HepG2 (cell line): ENCODE data around the gene ZFPM1. TPM values are rescaled to one million over a fixed set of nuclear protein-coding genes. Genes with fewer than 3 reads are reported as not detected.
A peak's percentile ranks its signal among the peaks of the same experiment; 100 is the strongest.

ENCODE experiments used
- BCL3 ChIP-seq: sonication (generic); formaldehyde crosslinking; IDR thresholded peaks from 2 replicates; pipeline ENCODE4 v1.5.1; 2020; ENCODE audit warnings: mild to moderate bottlenecking, missing genetic modification reagents, moderate library complexity
- DRAP1 ChIP-seq: IDR thresholded peaks from 2 replicates; pipeline ENCODE4 v1.6.1; 2016; ENCODE audit warnings: missing genetic modification reagents, missing compliant biosample characterization
- FOXA3 ChIP-seq: IDR thresholded peaks from 2 replicates; pipeline ENCODE4 v1.6.1; 2016; ENCODE audit warnings: missing genetic modification reagents, missing compliant biosample characterization
- HNRNPLL ChIP-seq: fragments of 200-400 bp; formaldehyde crosslinking; IDR thresholded peaks from 2 replicates; pipeline ENCODE4 v1.6.1; 2017; ENCODE audit warnings: mild to moderate bottlenecking, low read depth, low read length; ENCODE audit not compliant: poor library complexity, severe bottlenecking
- KLF16 ChIP-seq, 2 experiments: sonication (generic) in 1 of 2; formaldehyde crosslinking in 1 of 2; IDR thresholded peaks; 2 replicates each; pipeline versions ENCODE4 v1.6.1 to v1.8.0; 2016 to 2023; ENCODE audit warnings: missing genetic modification reagents in 2 of 2, missing compliant biosample characterization in 1 of 2
- MIER2 ChIP-seq: IDR thresholded peaks from 2 replicates; pipeline ENCODE4 v1.6.1; 2016; ENCODE audit warnings: missing biosample characterization, missing genetic modification reagents
- NFYC ChIP-seq: IDR thresholded peaks from 2 replicates; pipeline ENCODE4 v1.6.1; 2016; ENCODE audit warnings: missing genetic modification reagents, missing compliant biosample characterization
- NR2F2 ChIP-seq: IDR thresholded peaks from 2 replicates; pipeline ENCODE4 v1.6.1; 2012; ENCODE audit warnings: low read depth, inconsistent platforms, borderline replicate concordance
- SIX1 ChIP-seq: sonication (generic); formaldehyde crosslinking; IDR thresholded peaks from 2 replicates; pipeline ENCODE4 v1.4.0; 2020; ENCODE audit warnings: missing genetic modification reagents, borderline replicate concordance
- SOX5 ChIP-seq: IDR thresholded peaks from 2 replicates; pipeline ENCODE4 v1.6.1; 2016; ENCODE audit warnings: borderline replicate concordance
- STAG1 ChIP-seq: sonication (generic); formaldehyde crosslinking; IDR thresholded peaks from 2 replicates; pipeline ENCODE4 v1.4.0; 2020; ENCODE audit warnings: missing genetic modification reagents
- TEAD3 ChIP-seq: optimal IDR thresholded peaks from 2 replicates; pipeline ENCODE3; 2016; ENCODE audit warnings: borderline replicate concordance
- TRAFD1 ChIP-seq: sonication (generic); formaldehyde crosslinking; IDR thresholded peaks from 2 replicates; pipeline ENCODE4 v1.5.1; 2020; ENCODE audit warnings: missing genetic modification reagents, mild to moderate bottlenecking, borderline replicate concordance
- YY1 ChIP-seq: IDR thresholded peaks from 2 replicates; pipeline ENCODE4 v1.6.1; 2011; ENCODE audit warnings: low read length, low read depth, moderate library complexity, mild to moderate bottlenecking; ENCODE audit not compliant: insufficient read depth, insufficient replicate concordance
- ZBTB34 ChIP-seq: sonication (generic); formaldehyde crosslinking; IDR thresholded peaks from 2 replicates; pipeline ENCODE4 v1.8.0; 2022; ENCODE audit warnings: mild to moderate bottlenecking, missing genetic modification reagents
- ZBTB46 ChIP-seq: sonication (generic); formaldehyde crosslinking; IDR thresholded peaks from 2 replicates; pipeline ENCODE4 v1.4.0; 2020; ENCODE audit warnings: mild to moderate bottlenecking, missing genetic modification reagents, borderline replicate concordance
- ZNF232 ChIP-seq: sonication (generic); formaldehyde crosslinking; IDR thresholded peaks from 2 replicates; pipeline ENCODE4 v1.4.0; 2020; ENCODE audit warnings: missing genetic modification reagents, borderline replicate concordance
- ZNF414 ChIP-seq: sonication (generic); formaldehyde crosslinking; IDR thresholded peaks from 2 replicates; pipeline ENCODE4 v1.5.0; 2020; ENCODE audit warnings: missing genetic modification reagents
- ZNF446 ChIP-seq: sonication (generic); formaldehyde crosslinking; IDR thresholded peaks from 2 replicates; pipeline ENCODE4 v1.5.0; 2020; ENCODE audit warnings: mild to moderate bottlenecking, missing genetic modification reagents
- ZNF841 ChIP-seq: sonication (generic); formaldehyde crosslinking; IDR thresholded peaks from 2 replicates; pipeline ENCODE4 v1.8.1; 2023; ENCODE audit warnings: missing genetic modification reagents, borderline replicate concordance
- polyA plus RNA-seq, 8 experiments: library from polyadenylated mRNA; depleted of rRNA in 3 of 8; stranded (reverse) in 7 of 8; unstranded in 1 of 8; fragments of >200 nt; fragmentation: Illumina TruSeq in 4 of 8; extraction: Trizol in 4 of 8; gene quantifications; 2 replicates each; pipeline versions ENCODE4 v1.2.1 to v1.2.3, GENCODE V29; 2011 to 2016; ENCODE audit warnings: low read depth in 4 of 8, missing spikeins in 1 of 8, mixed read lengths in 1 of 8; ENCODE audit not compliant: insufficient read depth in 1 of 8
- total RNA-seq, 5 experiments: library from RNA; depleted of rRNA; stranded (reverse); fragments of >200 nt; fragmentation: Illumina TruSeq; extraction: Trizol; gene quantifications; 2 replicates each; pipeline ENCODE4 v1.2.3, GENCODE V29; 2016; ENCODE audit warnings: low read depth in 1 of 5

ZFPM1 gene
- total and polyA plus RNA-seq, 2 of the 13 experiments (the other 11 are each of a cell fraction or from before 2014, with no cell fraction given) = 1.3 to 3.8 TPM

- TF ChIP-seq ZNF414 (CRISPR knock-in tag) (peak; percentile 92; the same call in 1 of the 2 replicates), FOXA3 (peak; percentile 90), TRAFD1 (peak; percentile 78; the same call in 1 of the 2 replicates), NR2F2 (peak; percentile 90; the same call in 1 of the 2 replicates), STAG1 (no peak), MIER2 (CRISPR knock-in tag) (peak; percentile 61; the same call in 1 of the 2 replicates), ZNF232 (CRISPR knock-in tag) (0 out of 2 replicates have a peak, but pooled peaks have one; percentile 55), ZBTB46 (CRISPR knock-in tag) (peak; percentile 74; the same call in 1 of the 2 replicates), SIX1 (CRISPR knock-in tag) (peak; percentile 55; the same call in 1 of the 2 replicates), TEAD3 (CRISPR knock-in tag) (peak; percentile 84), YY1 (peak; percentile 84), ZNF841 (CRISPR knock-in tag) (no peak), ZNF446 (0 out of 2 replicates have a peak, but pooled peaks have one; percentile 62), DRAP1 (CRISPR knock-in tag) (peak; percentile 56; the same call in 1 of the 2 replicates), SOX5 (CRISPR knock-in tag) (peak; percentile 92; the same call in 1 of the 2 replicates), NFYC (CRISPR knock-in tag) (peak; percentile 62), ZBTB34 (peak; percentile 56; the same call in 1 of the 2 replicates), HNRNPLL (peak; percentile 42), KLF16 (CRISPR knock-in tag; IDR thresholded peaks at IDR 0.05) (peak in 1 of 2 experiments; percentile 98; a peak in 2 of 4 replicates), BCL3 (CRISPR knock-in tag) (peak; percentile 26; the same call in 1 of the 2 replicates)
Observed at GRCh38 chr16:88504489-88505404, 51.7 kb downstream of the ZFPM1 start (continued).
